Prostate gland (tissue), 2 donors: ENCODE results near the gene TSC22D1. TPM values are rescaled to one million over a fixed set of nuclear protein-coding genes. Genes with fewer than 3 reads are reported as not detected.

Experiments used
- DNase-seq: peaks from one replicate; pipeline ENCODE4 v3.0.0-alpha.2; 2019; ENCODE audit warnings: low spot score
- H3K27ac ChIP-seq, 2 donors: fragments of 200-600 bp; sonication (generic); 2 replicates each; pipeline ENCODE4 v1.5.1; 2017 to 2019
- H3K27me3 ChIP-seq: fragments of 200-600 bp; sonication (generic); replicated peaks from 2 replicates; pipeline ENCODE4 v1.5.1; 2019; ENCODE audit not compliant: insufficient read depth
- H3K36me3 ChIP-seq, 2 donors: fragments of 200-600 bp; sonication (generic); 1 replicate in 1 of 2; 2 replicates in 1 of 2; pipeline versions ENCODE4 v1.5.1 to v1.8.1; 2017 to 2019
- H3K4me1 ChIP-seq: fragments of 200-600 bp; sonication (generic); replicated peaks from 2 replicates; pipeline ENCODE4 v1.5.1; 2019
- H3K4me3 ChIP-seq, 2 donors: fragments of 200-600 bp; sonication (generic); 2 replicates each; pipeline ENCODE4 v1.5.1; 2017 to 2019
- H3K9me3 ChIP-seq: fragments of 200-600 bp; sonication (generic); 2 replicates; pipeline ENCODE4 v1.5.1; 2017
- POLR2A ChIP-seq: fragments of 450-650 bp; IDR thresholded peaks from one replicate; pipeline ENCODE4 v1.6.1; 2016; ENCODE audit warnings: antibody characterized with exemption, mild to moderate bottlenecking
- POLR2AphosphoS5 ChIP-seq: sonication (generic); formaldehyde crosslinking; IDR thresholded peaks from one replicate; pipeline ENCODE4 v1.6.1; 2017; ENCODE audit warnings: antibody characterized with exemption
- WGBS: methylation state at CpG from one replicate; pipeline ENCODE4 v1.1.5; 2018; 5-methylcytosine and 5-hydroxymethylcytosine counted together
- intact Hi-C: fragments of 100-400 bp; cut with DNase I; formaldehyde crosslinking; loops from one replicate; pipeline ENCODE4 v1.14.2; 2022
- total RNA-seq, 2 donors: library from RNA; depleted of rRNA; stranded (reverse); fragments of >200 nt; gene quantifications; one replicate each; pipeline ENCODE4 v1.1.0, GENCODE V29; 2016
- TF ChIP-seq, protein P1 (sequence below), 4 experiments: fragments of 200-600 bp in 2 of 4; fragments of 450-650 bp in 2 of 4; sonication (generic) in 2 of 4; IDR thresholded peaks; 1 replicate in 3 of 4; 2 replicates in 1 of 4; pipeline ENCODE4 v1.5.1; 2016 to 2019; ENCODE audit warnings: antibody characterized with exemption in 4 of 4, mild to moderate bottlenecking in 2 of 4, moderate library complexity in 2 of 4

The TSC22D1 gene
- total RNA-seq, 2 donors from 2014 or later, result 185 to 237 TPM

DNA sequence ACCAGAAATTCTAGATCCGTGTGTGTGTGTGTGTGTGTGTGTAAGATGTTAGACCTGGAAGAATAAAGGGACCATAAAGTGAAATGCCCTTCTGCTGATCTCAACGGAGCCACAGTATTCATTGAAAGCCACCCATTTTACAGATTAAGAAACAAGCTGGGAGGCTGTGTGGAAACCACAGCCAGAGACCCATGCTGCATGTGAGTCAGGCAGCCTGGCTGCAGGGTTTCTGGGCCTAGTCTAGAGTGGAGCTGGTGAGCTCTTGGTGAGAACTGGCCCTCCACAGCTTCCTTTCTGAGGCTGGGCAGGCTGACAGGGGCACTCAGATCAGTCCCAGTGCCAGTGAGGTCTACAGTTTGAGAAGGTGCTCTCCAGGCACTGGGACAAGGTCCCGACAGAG lies 127.3 kb downstream of the TSC22D1 start:
- intact Hi-C loops, result no loop called here
- H3K4me3 ChIP-seq, result no peak overlapping the region
- H3K27ac ChIP-seq, result no peak overlapping the region
- H3K9me3 ChIP-seq, result no peaks in the 10 kb centered on the region
- 62% methylated on average over 2 of the region's 3 CpGs for WGBS
- TF ChIP-seq POLR2A (no peak), POLR2AphosphoS5 (no peak)
- TF ChIP-seq, protein P1, sequence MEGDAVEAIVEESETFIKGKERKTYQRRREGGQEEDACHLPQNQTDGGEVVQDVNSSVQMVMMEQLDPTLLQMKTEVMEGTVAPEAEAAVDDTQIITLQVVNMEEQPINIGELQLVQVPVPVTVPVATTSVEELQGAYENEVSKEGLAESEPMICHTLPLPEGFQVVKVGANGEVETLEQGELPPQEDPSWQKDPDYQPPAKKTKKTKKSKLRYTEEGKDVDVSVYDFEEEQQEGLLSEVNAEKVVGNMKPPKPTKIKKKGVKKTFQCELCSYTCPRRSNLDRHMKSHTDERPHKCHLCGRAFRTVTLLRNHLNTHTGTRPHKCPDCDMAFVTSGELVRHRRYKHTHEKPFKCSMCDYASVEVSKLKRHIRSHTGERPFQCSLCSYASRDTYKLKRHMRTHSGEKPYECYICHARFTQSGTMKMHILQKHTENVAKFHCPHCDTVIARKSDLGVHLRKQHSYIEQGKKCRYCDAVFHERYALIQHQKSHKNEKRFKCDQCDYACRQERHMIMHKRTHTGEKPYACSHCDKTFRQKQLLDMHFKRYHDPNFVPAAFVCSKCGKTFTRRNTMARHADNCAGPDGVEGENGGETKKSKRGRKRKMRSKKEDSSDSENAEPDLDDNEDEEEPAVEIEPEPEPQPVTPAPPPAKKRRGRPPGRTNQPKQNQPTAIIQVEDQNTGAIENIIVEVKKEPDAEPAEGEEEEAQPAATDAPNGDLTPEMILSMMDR (IDR thresholded peaks at IDR 0.05), result no peak
- DNase-seq, result no peak
- H3K36me3 ChIP-seq, result no peaks in the 10 kb centered on the region
- H3K27me3 ChIP-seq, result no peaks in the 10 kb centered on the region
- H3K4me1 ChIP-seq, result no peaks in the 10 kb centered on the region

DNA sequence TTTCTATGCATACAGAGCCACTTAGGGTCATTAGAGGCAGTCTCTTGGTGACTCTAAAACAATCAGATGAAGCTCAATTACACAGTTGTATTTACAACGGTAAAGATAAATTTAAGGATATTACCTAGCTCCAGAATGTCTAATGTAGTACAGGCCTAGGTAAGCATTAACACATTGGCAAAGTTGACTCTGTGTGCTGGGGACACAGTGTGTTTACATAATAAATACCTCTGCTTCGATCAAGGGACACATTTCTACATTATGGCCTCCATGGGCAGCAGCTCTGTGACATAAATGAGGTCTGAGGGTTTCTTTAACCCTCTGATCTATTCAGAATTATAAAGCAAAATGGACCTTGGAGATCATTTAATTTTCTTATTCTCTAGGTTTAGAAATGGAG lies 127.8 kb downstream of the TSC22D1 start:
- Histone ChIP-seq H3K36me3 (no peaks in the 10 kb centered on the region), H3K9me3 (no peaks in the 10 kb centered on the region), H3K27ac (no peak overlapping the region), H3K27me3 (no peaks in the 10 kb centered on the region), H3K4me1 (no peaks in the 10 kb centered on the region), H3K4me3 (no peak overlapping the region)
- 40% methylated on average over 2 of the region's 2 CpGs for whole genome bisulfite sequencing
- no peak for DNase-seq
- intact Hi-C loops, result no loop called here
- TF ChIP-seq POLR2AphosphoS5 (no peak), POLR2A (no peak)
- TF ChIP-seq, protein P1 (IDR thresholded peaks at IDR 0.05), result no peak

DNA sequence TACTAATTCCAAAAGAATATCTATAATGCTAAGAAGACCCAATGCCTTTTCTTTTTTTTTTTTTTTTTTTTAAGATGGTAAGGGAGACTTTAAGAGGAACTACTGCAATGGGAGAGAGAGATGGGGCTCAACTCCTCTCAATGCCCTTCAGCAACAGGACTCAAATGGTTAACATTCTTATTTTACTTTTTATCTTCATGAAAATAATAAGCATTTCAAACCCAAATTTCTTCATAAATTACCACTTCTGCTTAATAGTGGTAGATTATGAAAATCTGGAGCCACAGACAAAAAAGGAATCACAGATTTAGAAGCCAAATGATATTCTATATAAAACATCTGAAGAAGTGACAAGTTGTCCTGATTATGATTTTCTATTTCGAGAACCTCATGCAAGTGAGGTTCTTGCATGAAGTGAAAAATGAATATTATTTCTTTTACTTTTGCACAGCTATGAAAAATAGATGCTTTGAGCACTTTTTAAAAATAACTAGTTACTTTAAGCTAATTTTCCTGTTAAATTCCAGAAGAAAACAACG lies 128.3 kb downstream of the TSC22D1 start:
- intact Hi-C loops, result no loop called here
- TF ChIP-seq POLR2AphosphoS5 (no peak), POLR2A (no peak)
- TF ChIP-seq, protein P1 (IDR thresholded peaks at IDR 0.05), result no peak
- no peak for DNase-seq
- H3K27ac ChIP-seq, result no peak overlapping the region
- no peaks in the 10 kb centered on the region for H3K4me1 ChIP-seq
- no peaks in the 10 kb centered on the region for H3K27me3 ChIP-seq
- WGBS, result 96% methylated on average over 2 of the region's 2 CpGs
- H3K9me3 ChIP-seq, result no peaks in the 10 kb centered on the region
- no peaks in the 10 kb centered on the region for H3K36me3 ChIP-seq
- no peak overlapping the region for H3K4me3 ChIP-seq

DNA sequence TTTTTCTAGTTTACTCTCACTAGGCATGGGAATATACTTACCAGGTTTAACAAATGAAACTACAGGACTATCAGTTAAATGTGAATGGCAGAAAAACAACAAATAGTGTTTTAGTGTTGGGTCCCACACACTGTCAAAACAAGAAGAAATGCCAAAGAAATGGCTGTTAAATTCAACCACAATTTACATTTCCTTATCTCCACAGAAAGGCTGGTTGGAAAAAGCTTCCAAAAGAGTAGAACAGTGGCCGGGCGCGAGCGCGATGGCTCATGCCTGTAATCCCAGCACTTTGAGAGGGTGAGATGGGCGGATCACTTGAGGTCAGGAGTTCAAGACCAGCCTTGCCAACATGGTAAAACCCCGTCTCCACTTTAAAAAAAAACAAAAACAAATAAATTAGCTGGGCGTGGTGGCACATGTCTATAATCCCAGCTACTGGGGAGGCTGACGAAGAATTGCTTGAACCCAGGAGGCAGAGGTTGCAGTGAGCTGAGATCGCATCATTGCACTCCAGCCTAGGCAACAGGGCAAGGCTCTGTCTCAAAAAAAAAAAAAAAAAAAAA lies 136.0 kb downstream of the TSC22D1 start:
- DNase-seq, result no peak
- H3K9me3 ChIP-seq, result no peaks in the 10 kb centered on the region
- WGBS, result 60% methylated on average over 10 of the region's 10 CpGs
- no peaks in the 10 kb centered on the region for H3K36me3 ChIP-seq
- H3K4me3 ChIP-seq, result no peak overlapping the region
- no peaks in the 10 kb centered on the region for H3K27me3 ChIP-seq
- TF ChIP-seq POLR2AphosphoS5 (no peak), POLR2A (no peak)
- TF ChIP-seq, protein P1 (IDR thresholded peaks at IDR 0.05), result no peak
- H3K27ac ChIP-seq, result no peak overlapping the region
- intact Hi-C loops, result no loop called here
- peaks cover 3% of the 10 kb centered on the region for H3K4me1 ChIP-seq

DNA sequence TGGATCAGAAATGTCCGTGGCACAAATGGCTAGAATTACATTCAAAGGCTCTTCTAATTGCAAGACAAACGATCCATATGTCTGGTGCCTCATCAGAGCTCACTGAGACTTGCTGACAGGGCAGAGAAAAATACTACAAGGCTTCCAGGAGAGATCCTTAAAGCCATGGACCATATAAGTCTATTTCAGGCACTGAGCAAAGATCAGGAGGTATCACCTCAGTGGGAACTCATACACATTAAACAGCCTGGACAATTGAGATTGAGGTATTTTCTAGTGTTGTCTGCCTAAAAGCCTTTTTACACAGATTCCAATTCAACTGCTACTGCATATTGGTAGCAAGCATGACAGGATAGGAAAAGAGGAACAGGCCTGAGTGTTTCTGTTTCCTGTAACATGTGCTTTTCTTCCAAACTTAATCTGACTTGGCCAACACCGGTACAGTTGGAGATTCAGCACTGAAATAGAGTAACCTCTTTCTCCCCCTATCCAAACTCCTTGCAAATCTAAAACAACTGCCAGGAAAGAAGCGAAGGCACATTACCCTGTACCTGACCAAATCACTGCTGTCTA lies 136.6 kb downstream of the TSC22D1 start:
- 50% methylated on average over 4 of the region's 4 CpGs for WGBS
- H3K4me1 ChIP-seq, result peaks cover 3% of the 10 kb centered on the region
- DNase-seq, result no peak
- peaks cover 0 to under 1% of the 10 kb centered on the region in 2 donors for H3K36me3 ChIP-seq
- TF ChIP-seq POLR2A, result no peak
- intact Hi-C loops, result loop anchor here (5.0 to 10.0 kb wide), 5 partner anchors 135 to 387 kb away; no protein-coding TSS in a partner anchor
- no peaks in the 10 kb centered on the region for H3K9me3 ChIP-seq
- no peak overlapping the region for H3K4me3 ChIP-seq
- H3K27me3 ChIP-seq, result no peaks in the 10 kb centered on the region
- no peak overlapping the region for H3K27ac ChIP-seq
